Endothelial cell (in vitro differentiated cells): ENCODE measurements around the gene TAF1B. TPM values are rescaled to one million over a fixed set of nuclear protein-coding genes. Genes with fewer than 3 reads are reported as not detected.

Source experiments
- DNase-seq: peaks from one replicate; pipeline ENCODE4 v3.0.0; 2021; ENCODE audit warnings: low spot score
- H3K27ac Mint-ChIP-seq: one replicate; pipeline ENCODE4 v1.8.0; 2021; ENCODE audit warnings: mixed read lengths, inconsistent platforms; ENCODE audit not compliant: unreplicated experiment
- H3K27me3 Mint-ChIP-seq: one replicate; pipeline ENCODE4 v1.8.0; 2021; ENCODE audit warnings: mild to moderate bottlenecking, moderate library complexity, mixed read lengths, inconsistent platforms; ENCODE audit not compliant: unreplicated experiment
- H3K36me3 Mint-ChIP-seq: one replicate; pipeline ENCODE4 v1.8.0; 2021; ENCODE audit warnings: mild to moderate bottlenecking, low read depth, mixed read lengths, inconsistent platforms; ENCODE audit not compliant: unreplicated experiment
- H3K4me1 Mint-ChIP-seq: one replicate; pipeline ENCODE4 v1.8.0; 2021; ENCODE audit warnings: mild to moderate bottlenecking, mixed read lengths, inconsistent platforms; ENCODE audit not compliant: unreplicated experiment
- H3K4me3 Mint-ChIP-seq: one replicate; pipeline ENCODE4 v1.8.0; 2021; ENCODE audit warnings: mild to moderate bottlenecking, mixed read lengths, inconsistent platforms; ENCODE audit not compliant: unreplicated experiment
- H3K9me3 Mint-ChIP-seq: one replicate; pipeline ENCODE4 v1.8.0; 2021; ENCODE audit warnings: mixed read lengths, inconsistent platforms; ENCODE audit not compliant: unreplicated experiment
- CTCF ChIP-seq: fragments of 200-600 bp; sonication (generic); IDR thresholded peaks from one replicate; pipeline ENCODE4 v1.5.0; 2021; ENCODE audit warnings: antibody characterized with exemption; ENCODE audit not compliant: unreplicated experiment
- total RNA-seq: library from RNA; stranded (reverse); fragmentation: NEBNext Ultra II Directional; extraction: Animal tissue kit (Norgen Biotek cat#: 25700); gene quantifications from one replicate; pipeline ENCODE4 v1.2.1, GENCODE V29; 2021; ENCODE audit not compliant: unreplicated experiment

The TAF1B gene
- total RNA-seq, 1 donor from 2014 or later, result 19.5 TPM

- Mint-ChIP-seq H3K27ac (no peak overlapping the region), H3K4me1 (peaks cover 6% of the 10 kb centered on the region), H3K9me3 (no peaks in the 10 kb centered on the region), H3K36me3 (no peaks in the 10 kb centered on the region), H3K4me3 (no peak overlapping the region), H3K27me3 (peaks cover 3% of the 10 kb centered on the region)
- TF ChIP-seq CTCF, result no peak
- no peak for DNase-seq
These were observed 42.7 kb upstream of the TAF1B start for GRCh38 chr2:9800639-9800974.

- H3K27me3 Mint-ChIP-seq, result peaks cover 5% of the 10 kb centered on the region
- no peak overlapping the region for H3K4me3 Mint-ChIP-seq
- DNase-seq, result no peak
- H3K9me3 Mint-ChIP-seq, result no peaks in the 10 kb centered on the region
- H3K4me1 Mint-ChIP-seq, result peaks cover 6% of the 10 kb centered on the region
- no peaks in the 10 kb centered on the region for H3K36me3 Mint-ChIP-seq
- no peak for TF ChIP-seq CTCF
- H3K27ac Mint-ChIP-seq, result no peak overlapping the region
These were observed 42.1 kb upstream of the TAF1B start for GRCh38 chr2:9800975-9801726.

- Mint-ChIP-seq H3K9me3 (no peaks in the 10 kb centered on the region), H3K27me3 (peaks cover 5% of the 10 kb centered on the region), H3K4me3 (no peak overlapping the region), H3K36me3 (no peaks in the 10 kb centered on the region), H3K4me1 (peaks cover 6% of the 10 kb centered on the region), H3K27ac (no peak overlapping the region)
- DNase-seq, result no peak
- no peak for TF ChIP-seq CTCF
These were observed 40.7 kb upstream of the TAF1B start for GRCh38 chr2:9802576-9802993.

GRCh38 chr2:9803023-9803805 is 40.1 kb upstream of the TAF1B start:
- H3K36me3 Mint-ChIP-seq, result no peaks in the 10 kb centered on the region
- H3K4me3 Mint-ChIP-seq, result no peak overlapping the region
- peaks cover 6% of the 10 kb centered on the region for H3K4me1 Mint-ChIP-seq
- no peaks in the 10 kb centered on the region for H3K9me3 Mint-ChIP-seq
- TF ChIP-seq CTCF, result no peak
- H3K27me3 Mint-ChIP-seq, result peaks cover 6% of the 10 kb centered on the region
- no peak overlapping the region for H3K27ac Mint-ChIP-seq
- no peak for DNase-seq
